DMS79 (cell line): ENCODE measurements around the gene GPR107.
A peak's percentile ranks its signal among the peaks of the same experiment; 100 is the strongest.

ENCODE experiments used
- DNase-seq: peaks from one replicate; lab custom pipeline; 2025; lab: John Stamatoyannopoulos, UW

The GPR107 gene

GRCh38 chr9:130027533-130028365 is 26.0 kb upstream of the GPR107 start:
- no peak for DNase-seq

- DNase-seq = no peak
Measured at GRCh38 chr9:130028493-130029222, 25.0 kb upstream of the GPR107 start.

DNA sequence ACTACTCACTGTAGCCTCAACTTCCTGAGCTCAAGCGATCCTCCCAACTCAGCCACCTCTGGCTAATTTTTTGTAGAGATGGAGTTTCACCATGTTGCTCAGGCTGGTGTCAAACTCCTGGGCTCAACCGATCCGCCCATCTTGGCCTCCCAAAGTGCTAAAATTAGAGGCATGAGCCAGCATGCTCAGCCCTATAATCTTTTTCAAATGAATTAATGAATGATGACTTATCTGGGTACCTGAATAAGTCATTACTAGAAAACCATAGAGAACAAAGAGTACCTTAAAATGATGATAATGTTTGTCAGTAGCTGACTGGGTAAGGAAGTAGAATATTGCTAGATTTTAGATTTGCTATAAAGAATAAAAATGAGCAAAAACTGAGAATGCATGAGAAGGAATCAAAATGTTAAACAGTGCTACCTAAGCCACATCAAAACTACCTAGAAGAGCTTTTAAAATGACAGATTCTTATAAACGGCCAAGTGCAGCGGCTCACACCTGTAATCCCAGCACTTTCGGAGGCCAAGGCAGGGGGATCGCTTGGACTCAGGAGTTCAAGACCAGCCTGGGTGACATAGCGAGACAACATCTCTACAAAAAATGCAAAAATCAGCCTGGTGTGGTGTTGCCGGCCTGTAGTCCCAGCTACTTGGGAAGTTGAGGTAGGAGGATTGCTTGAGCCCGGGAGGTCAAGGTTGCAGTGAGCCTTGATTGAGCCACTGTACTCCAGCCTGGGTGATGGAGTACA is 24.3 kb upstream of the GPR107 start:
- no peak for DNase-seq

DNA sequence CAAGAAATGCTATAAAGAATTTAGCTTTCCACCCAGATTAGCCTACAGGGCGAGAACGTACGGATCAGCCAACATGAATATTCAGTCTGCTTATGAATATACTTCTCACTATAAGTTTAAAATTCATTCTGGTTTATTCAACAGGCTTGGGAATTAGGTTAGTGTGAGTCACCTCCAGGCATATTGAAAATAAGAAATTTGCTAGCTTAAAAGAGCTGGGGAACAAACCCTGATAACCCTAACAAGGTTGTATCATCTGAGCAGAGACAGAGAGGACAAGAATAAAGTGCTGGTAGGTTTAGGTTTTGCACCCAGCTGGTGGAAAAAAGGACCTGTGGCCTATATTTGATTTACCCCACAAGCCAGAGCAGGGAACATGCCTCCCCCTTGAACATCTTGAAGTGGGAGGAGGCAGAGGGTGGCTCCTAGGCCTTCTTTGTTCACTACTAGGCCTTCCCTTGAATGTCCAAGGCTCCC is 23.0 kb upstream of the GPR107 start:
- DNase-seq = no peak

GRCh38 chr9:130034570-130034969 is 19.1 kb upstream of the GPR107 start:
- no peak for DNase-seq

GRCh38 chr9:130036099-130036498 is 17.6 kb upstream of the GPR107 start:
- DNase-seq = no peak

- DNase-seq = no peak
Measured at GRCh38 chr9:130039528-130040147, 14.1 kb upstream of the GPR107 start.

GRCh38 chr9:130040984-130041647 is 12.6 kb upstream of the GPR107 start:
- DNase-seq = no peak

- no peak for DNase-seq
Measured at GRCh38 chr9:130041648-130042405, 11.9 kb upstream of the GPR107 start.

DNA sequence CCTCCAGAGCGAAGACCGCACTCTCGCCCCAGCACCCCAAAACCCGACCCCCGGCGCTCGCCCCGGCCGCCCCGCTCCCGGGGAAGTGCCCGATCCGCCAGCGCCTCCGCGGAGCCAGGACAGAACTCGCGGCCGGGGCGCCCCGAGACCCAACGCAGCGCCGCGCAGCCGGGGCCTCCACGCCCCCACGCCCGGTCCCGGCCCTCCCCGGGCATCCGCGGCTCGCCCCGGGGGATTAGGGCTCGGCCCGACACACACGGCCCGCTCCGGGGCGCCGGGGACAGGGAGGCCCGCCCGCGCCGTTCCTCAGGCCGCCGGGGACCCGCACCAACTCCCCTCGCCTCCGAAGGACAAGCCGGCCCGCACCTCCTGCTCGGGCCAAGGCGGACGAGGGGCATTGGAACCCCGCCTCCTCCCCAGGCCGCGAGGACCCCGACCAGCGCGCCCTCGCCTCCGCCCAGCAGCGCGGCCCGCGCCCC is 11.3 kb upstream of the GPR107 start:
- DNase-seq = no peak

DNA sequence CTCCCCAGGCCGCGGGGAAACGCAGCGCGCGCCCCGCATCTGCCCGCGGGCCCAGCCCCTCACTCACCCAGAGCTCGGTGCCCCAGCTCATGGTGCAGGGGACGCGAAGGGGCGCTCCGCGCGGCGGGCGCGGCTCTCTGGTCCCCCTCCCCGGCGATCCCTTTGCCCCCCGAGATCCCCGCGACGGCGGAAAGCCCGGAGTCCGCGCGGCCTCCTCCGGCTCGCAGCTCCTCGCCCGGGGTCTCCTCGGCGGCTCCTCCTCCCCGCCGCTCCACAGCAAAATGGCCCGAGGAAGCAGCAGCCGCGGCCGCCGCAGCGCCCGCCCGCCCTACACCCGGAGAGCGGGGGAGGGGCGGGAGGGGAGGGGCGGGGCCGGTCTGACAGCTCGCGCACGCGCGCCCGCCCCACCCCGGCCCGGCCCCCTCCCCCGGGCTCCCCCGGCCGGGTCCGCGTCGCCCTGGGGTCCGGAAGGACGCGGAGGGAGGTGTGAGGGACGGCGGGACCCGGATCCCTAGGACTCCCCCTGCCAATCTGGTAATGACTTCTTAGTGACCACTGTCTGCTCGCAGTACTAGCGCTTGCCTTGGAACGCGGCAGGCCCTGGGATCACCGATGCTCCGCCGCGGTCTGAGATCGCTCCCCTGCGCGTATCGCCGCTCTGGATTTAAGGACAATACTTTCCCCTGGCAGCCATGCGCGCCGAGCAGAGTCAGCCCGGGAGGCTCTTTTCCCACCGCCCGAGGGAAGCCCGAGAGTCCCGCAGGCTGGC is 10.6 kb upstream of the GPR107 start, which contains the start of gene FNBP1:
Gene FNBP1 (minus strand): TSS at position 305 of the 769 bp plus-strand sequence. CDS start 214 bp downstream, at position 91.
- DNase-seq = peak; percentile 65

- DNase-seq = no peak
Measured at GRCh38 chr9:130043654-130044623, 9.8 kb upstream of the GPR107 start.

GRCh38 chr9:130045725-130046450 is 7.8 kb upstream of the GPR107 start:
- no peak for DNase-seq

DNA sequence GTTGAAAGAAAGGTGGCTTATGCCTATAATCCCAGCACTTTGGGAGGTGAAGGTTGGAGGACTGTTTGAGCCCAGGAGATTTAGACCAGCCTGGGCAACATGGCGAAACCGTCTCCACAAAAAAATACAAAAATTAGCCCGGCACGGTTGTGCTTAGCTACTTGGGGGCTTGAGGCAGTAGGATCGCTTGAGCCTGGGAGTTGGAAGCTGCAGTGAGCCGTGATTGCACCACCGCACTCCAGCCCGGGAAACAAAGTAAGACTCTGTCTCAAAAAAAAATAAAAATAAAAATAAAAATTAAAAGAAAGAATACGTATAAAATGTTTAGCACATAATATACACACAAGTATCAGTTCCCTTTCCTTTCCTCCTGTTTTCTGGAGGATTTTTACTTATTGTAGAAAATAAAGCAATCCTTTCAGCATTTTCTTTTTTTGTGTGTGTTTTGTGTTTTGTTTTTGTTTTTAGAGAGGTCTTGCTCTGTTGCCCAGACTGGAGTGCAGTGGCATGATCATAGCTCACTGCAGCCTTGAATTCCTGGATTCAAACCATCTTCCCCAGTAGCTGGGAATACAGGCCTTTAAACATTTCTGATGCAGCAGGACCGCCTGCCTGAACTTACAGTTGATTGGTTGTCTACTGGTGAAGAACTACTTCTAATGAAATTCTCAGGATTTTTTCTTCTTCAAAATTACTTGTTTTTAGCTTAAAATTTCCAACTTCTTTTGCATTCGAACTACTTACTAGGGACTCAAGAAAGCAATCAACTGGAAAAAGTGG is 4.1 kb upstream of the GPR107 start:
- DNase-seq = no peak

GRCh38 chr9:130050462-130050861 is 3.2 kb upstream of the GPR107 start:
- DNase-seq = no peak

GRCh38 chr9:130051855-130052254 is 1.9 kb upstream of the GPR107 start:
- DNase-seq = no peak

DNA sequence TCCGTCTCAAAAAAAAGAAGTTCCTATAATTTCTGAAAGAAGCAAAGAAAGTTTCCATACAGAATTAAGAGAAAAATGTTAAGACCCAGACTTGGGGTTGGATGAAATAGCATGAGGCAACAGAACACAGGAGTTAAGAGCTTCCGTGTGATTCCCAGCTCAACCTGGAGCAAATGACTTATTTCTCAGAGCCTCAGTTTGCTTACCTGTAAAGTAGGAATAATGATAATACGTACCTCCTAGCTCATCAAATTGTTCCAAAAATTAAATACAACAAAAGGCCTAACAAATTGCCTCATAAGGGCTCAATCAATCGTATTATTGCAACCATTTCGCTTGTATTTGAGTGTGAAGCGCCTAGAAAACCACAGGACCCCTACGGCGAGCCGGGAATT is 600 bp upstream of the GPR107 start:
- no peak for DNase-seq
